GM12878 (cell line): ENCODE results near the gene PATJ. TPM values are rescaled to one million over a fixed set of nuclear protein-coding genes. Genes with fewer than 3 reads are reported as not detected.
"Not testable (repeated sequence)": the region's sequence is repeated elsewhere in the genome, so short reads cannot be mapped to it uniquely, and the experiment has no call there.

ENCODE experiments used
- ATAC-seq: fragments of 200-7000 bp; cut with Tn5 transposase; 3 replicates; pipeline ENCODE4 v1.9.1; 2020; ENCODE audit warnings: mild to moderate bottlenecking, moderate library complexity
- BruUV-seq: library from RNA; stranded (reverse); fragments of 400-500 nt; replicated peaks from 2 replicates; lab custom pipeline; 2021; lab: Mats Ljungman, UMichigan
- CTCF ChIA-PET: fragments of 300-600 bp; sonication (Branson Sonifier 250); formaldehyde crosslinking; extraction: SDS; loops from one replicate; lab custom pipeline; 2021; ENCODE audit warnings: inconsistent platforms; lab: Yijun Ruan, JAX
- POLR2A ChIA-PET: fragments of 350-600 bp; formaldehyde crosslinking; extraction: SDS; loops from one replicate; lab custom pipeline; 2021; ENCODE audit warnings: inconsistent platforms; lab: Charles Lee
- RAD21 ChIA-PET: fragments of 300-600 bp; sonication (Branson Sonifier 250); formaldehyde crosslinking; loops from one replicate; lab custom pipeline; 2023; ENCODE audit warnings: antibody characterized with exemption; ENCODE audit not compliant: unreplicated experiment; lab: Charles Lee
- SMC1A ChIA-PET: fragments of 300-600 bp; sonication (Branson Sonifier 250); formaldehyde crosslinking; loops from one replicate; lab custom pipeline; 2023; ENCODE audit not compliant: unreplicated experiment, uncharacterized antibody; lab: Charles Lee
- DNase-seq: peaks from one replicate; pipeline ENCODE4 v3.0.0-alpha.2; 2011; ENCODE audit warnings: low read depth, low spot score
- FAIRE-seq: peaks from 3 replicates; lab custom pipeline; 2011; peaks lifted over from hg19 to GRCh38; lab: Jason Lieb, UNC
- H2AFZ ChIP-seq: 2 replicates; pipeline ENCODE4 v1.6.0; 2011; ENCODE audit warnings: low read depth, low read length, control low read depth; ENCODE audit not compliant: control insufficient read depth
- H3K27ac ChIP-seq: 2 replicates; pipeline ENCODE4 v1.5.1; 2011; ENCODE audit warnings: control low read depth; ENCODE audit not compliant: control insufficient read depth, insufficient read depth
- H3K27me3 ChIP-seq, 2 experiments: replicated peaks in 1 of 2; 2 replicates each; pipeline versions ENCODE4 v1.6.0 to v1.6.1; 2011; ENCODE audit warnings: low read length in 1 of 2; ENCODE audit not compliant: control insufficient read depth in 2 of 2, insufficient read depth in 2 of 2
- H3K36me3 ChIP-seq, 2 experiments: 2 replicates each; pipeline ENCODE4 v1.5.1; 2011; ENCODE audit warnings: low read length in 1 of 2; ENCODE audit not compliant: control insufficient read depth in 2 of 2, insufficient read depth in 2 of 2
- H3K4me1 ChIP-seq: 2 replicates; pipeline ENCODE4 v1.6.1; 2011; ENCODE audit warnings: mild to moderate bottlenecking, low read length, moderate library complexity, mixed read lengths; ENCODE audit not compliant: control insufficient read depth, insufficient read depth
- H3K4me2 ChIP-seq: 2 replicates; pipeline ENCODE4 v1.6.0; 2011; ENCODE audit warnings: control low read depth; ENCODE audit not compliant: control insufficient read depth, insufficient read depth
- H3K4me3 ChIP-seq: fragments of 200-600 bp; sonication (generic); 2 replicates; pipeline ENCODE4 v1.5.1; 2016
- H3K79me2 ChIP-seq: 2 replicates; pipeline ENCODE4 v1.6.0; 2011; ENCODE audit warnings: low read length; ENCODE audit not compliant: control insufficient read depth, insufficient read depth
- H3K9ac ChIP-seq: 2 replicates; pipeline ENCODE4 v1.8.0; 2011; ENCODE audit warnings: low read length, control low read depth, mixed read lengths; ENCODE audit not compliant: control insufficient read depth, insufficient read depth
- H3K9me3 ChIP-seq: replicated peaks from 3 replicates; pipeline ENCODE4 v1.5.1; 2011; ENCODE audit warnings: mild to moderate bottlenecking, low read length; ENCODE audit not compliant: control insufficient read depth, insufficient read depth
- H4K20me1 ChIP-seq: 2 replicates; pipeline ENCODE4 v1.6.0; 2011; ENCODE audit not compliant: control insufficient read depth, insufficient read depth
- CREB1 ChIP-seq: IDR thresholded peaks from 2 replicates; pipeline ENCODE4 v1.6.1; 2012; ENCODE audit warnings: low read depth, mild to moderate bottlenecking, inconsistent platforms
- CREM ChIP-seq: IDR thresholded peaks from 2 replicates; pipeline ENCODE4 v1.6.1; 2014; ENCODE audit warnings: antibody characterized with exemption, low read depth
- ESRRA ChIP-seq: IDR thresholded peaks from 2 replicates; pipeline ENCODE4 v1.6.1; 2012; ENCODE audit warnings: mild to moderate bottlenecking, low read length, improper control_type of control experiment
- SMAD1 ChIP-seq: fragments of 450-650 bp; IDR thresholded peaks from 2 replicates; pipeline ENCODE4 v1.6.1; 2018; ENCODE audit warnings: mild to moderate bottlenecking, low read depth; ENCODE audit not compliant: partially characterized antibody
- SMAD5 ChIP-seq: IDR thresholded peaks from 2 replicates; pipeline ENCODE4 v1.6.1; 2016; ENCODE audit warnings: antibody characterized with exemption, low read depth
- SUPT20H ChIP-seq: IDR thresholded peaks from 2 replicates; pipeline ENCODE4 v1.6.1; 2011; ENCODE audit warnings: low read depth, mild to moderate bottlenecking, low read length, moderate library complexity, borderline replicate concordance; ENCODE audit not compliant: control insufficient read depth
- TAF1 ChIP-seq: IDR thresholded peaks from 2 replicates; pipeline ENCODE4 v1.6.1; 2011; ENCODE audit warnings: mild to moderate bottlenecking, low read depth, low read length, borderline replicate concordance
- TCF12 ChIP-seq: IDR thresholded peaks from 2 replicates; pipeline ENCODE4 v1.6.1; 2011; ENCODE audit warnings: low read depth, mild to moderate bottlenecking, low read length
- ZNF274 ChIP-seq: IDR thresholded peaks from one replicate; pipeline ENCODE4 v1.8.0; 2011; ENCODE audit not compliant: insufficient read length, insufficient read depth
- ZZZ3 ChIP-seq: IDR thresholded peaks from 2 replicates; pipeline ENCODE4 v1.6.1; 2011; ENCODE audit warnings: low read depth; ENCODE audit not compliant: control insufficient read depth, insufficient read length
- WGBS: methylation state at CpG from one replicate; pipeline ENCODE4 v1.1.6; 2016; ENCODE audit warnings: low lambda C conversion rate; ENCODE audit not compliant: insufficient replicate concordance, insufficient coverage; ENCODE audit errors: missing lambda C conversion rate; 5-methylcytosine and 5-hydroxymethylcytosine counted together
- in situ Hi-C: fragments of 300-500 bp; cut with MboI; formaldehyde crosslinking; loops from 9 replicates; pipeline ENCODE4 v1.14.3; 2018; ENCODE audit warnings: mixed read lengths
- intact Hi-C: fragments of 100-400 bp; cut with micrococcal nuclease; formaldehyde crosslinking; loops from one replicate; pipeline ENCODE4 v1.14.2; 2022; ENCODE audit not compliant: unreplicated experiment
- polyA plus RNA-seq, 11 experiments: library from polyadenylated mRNA; depleted of rRNA in 4 of 11; unstranded in 6 of 11; stranded (reverse) in 5 of 11; fragments of >200 nt; fragmentation: Nextera tagmentation in 4 of 11; fragmentation: Illumina TruSeq in 1 of 11; extraction: Ambion mirVana in 4 of 11; extraction: Trizol in 1 of 11; gene quantifications; 1 replicate in 1 of 11; 2 replicates in 10 of 11; pipeline versions ENCODE4 v1.2.1 to v1.2.3, GENCODE V29; 2011 to 2016; ENCODE audit warnings: inconsistent platforms in 2 of 11, missing spikeins in 2 of 11, low read depth in 1 of 11
- total RNA-seq, 4 experiments: library from RNA; depleted of rRNA in 3 of 4; stranded (reverse); fragments of >200 nt in 3 of 4; fragmentation: Illumina TruSeq in 1 of 4; extraction: Trizol in 1 of 4; gene quantifications; 2 replicates each; pipeline versions ENCODE4 v1.2.1 to v1.2.3, GENCODE V29; 2013 to 2021
- TF ChIP-seq, protein P1 (sequence below): fragments of 150-350 bp; IDR thresholded peaks from 2 replicates; pipeline ENCODE4 v1.6.1; 2016; ENCODE audit warnings: low read depth, low read length
- TF ChIP-seq, protein P2 (sequence below): fragments of 450-650 bp; IDR thresholded peaks from 2 replicates; pipeline ENCODE4 v1.6.1; 2016; ENCODE audit warnings: mild to moderate bottlenecking

PATJ gene
- total and polyA plus RNA-seq, 10 of the 15 experiments (the other 5 are each of a cell fraction or from before 2014, with no cell fraction given) = 2.8 to 13.9 (median 6.9) TPM

DNA sequence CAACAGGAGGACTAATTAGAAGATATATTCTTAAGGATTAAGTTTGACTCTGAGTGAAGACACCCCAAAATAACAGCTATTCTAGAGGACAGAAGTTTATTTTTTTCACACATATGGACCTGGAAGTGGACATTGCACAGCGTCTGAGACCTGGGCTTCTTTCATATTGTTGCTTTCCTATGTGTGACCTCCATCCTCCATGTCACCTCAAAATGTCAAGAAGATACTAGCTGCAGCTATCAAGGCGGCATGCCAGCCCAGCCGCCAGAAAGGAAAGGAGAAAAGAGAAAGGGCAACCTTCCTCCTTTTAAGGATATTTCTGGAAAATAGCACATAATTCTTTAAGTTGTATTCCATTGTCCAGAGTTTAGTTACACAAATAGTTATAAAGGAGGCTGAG, 220.4 kb downstream of the PATJ start:
- ATAC-seq (no peak), FAIRE-seq (no peak), DNase-seq (no peak)
- BruUV-seq = no TSS peak
- Histone ChIP-seq H3K27ac (no peak overlapping the region), H3K36me3 (no peaks in the 10 kb centered on the region), H4K20me1 (no peaks in the 10 kb centered on the region), H3K4me2 (no peak overlapping the region), H3K79me2 (no peaks in the 10 kb centered on the region), H3K9me3 (no peaks in the 10 kb centered on the region), H3K4me3 (no peak overlapping the region), H3K4me1 (no peaks in the 10 kb centered on the region), H3K27me3 (no peaks in the 10 kb centered on the region), H2AFZ (no peak overlapping the region), H3K9ac (no peak overlapping the region)
- WGBS = 47% methylated on average over 1 of the region's 3 CpGs
- ChIA-PET RAD21 (no interaction called here), CTCF (no interaction called here), SMC1A (no interaction called here), POLR2A (no interaction called here)
- intact Hi-C loops = no loop called here
- in situ Hi-C loops = no loop called here
- TF ChIP-seq TCF12 (no peak), ZZZ3 (no peak), SUPT20H (no peak), ESRRA (no peak), CREB1 (no peak), SMAD5 (no peak), SMAD1 (no peak), TAF1 (no peak), CREM (no peak), ZNF274 (no peak)
- TF ChIP-seq, protein P1, sequence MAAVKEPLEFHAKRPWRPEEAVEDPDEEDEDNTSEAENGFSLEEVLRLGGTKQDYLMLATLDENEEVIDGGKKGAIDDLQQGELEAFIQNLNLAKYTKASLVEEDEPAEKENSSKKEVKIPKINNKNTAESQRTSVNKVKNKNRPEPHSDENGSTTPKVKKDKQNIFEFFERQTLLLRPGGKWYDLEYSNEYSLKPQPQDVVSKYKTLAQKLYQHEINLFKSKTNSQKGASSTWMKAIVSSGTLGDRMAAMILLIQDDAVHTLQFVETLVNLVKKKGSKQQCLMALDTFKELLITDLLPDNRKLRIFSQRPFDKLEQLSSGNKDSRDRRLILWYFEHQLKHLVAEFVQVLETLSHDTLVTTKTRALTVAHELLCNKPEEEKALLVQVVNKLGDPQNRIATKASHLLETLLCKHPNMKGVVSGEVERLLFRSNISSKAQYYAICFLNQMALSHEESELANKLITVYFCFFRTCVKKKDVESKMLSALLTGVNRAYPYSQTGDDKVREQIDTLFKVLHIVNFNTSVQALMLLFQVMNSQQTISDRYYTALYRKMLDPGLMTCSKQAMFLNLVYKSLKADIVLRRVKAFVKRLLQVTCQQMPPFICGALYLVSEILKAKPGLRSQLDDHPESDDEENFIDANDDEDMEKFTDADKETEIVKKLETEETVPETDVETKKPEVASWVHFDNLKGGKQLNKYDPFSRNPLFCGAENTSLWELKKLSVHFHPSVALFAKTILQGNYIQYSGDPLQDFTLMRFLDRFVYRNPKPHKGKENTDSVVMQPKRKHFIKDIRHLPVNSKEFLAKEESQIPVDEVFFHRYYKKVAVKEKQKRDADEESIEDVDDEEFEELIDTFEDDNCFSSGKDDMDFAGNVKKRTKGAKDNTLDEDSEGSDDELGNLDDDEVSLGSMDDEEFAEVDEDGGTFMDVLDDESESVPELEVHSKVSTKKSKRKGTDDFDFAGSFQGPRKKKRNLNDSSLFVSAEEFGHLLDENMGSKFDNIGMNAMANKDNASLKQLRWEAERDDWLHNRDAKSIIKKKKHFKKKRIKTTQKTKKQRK = no peak
- TF ChIP-seq, protein P2, sequence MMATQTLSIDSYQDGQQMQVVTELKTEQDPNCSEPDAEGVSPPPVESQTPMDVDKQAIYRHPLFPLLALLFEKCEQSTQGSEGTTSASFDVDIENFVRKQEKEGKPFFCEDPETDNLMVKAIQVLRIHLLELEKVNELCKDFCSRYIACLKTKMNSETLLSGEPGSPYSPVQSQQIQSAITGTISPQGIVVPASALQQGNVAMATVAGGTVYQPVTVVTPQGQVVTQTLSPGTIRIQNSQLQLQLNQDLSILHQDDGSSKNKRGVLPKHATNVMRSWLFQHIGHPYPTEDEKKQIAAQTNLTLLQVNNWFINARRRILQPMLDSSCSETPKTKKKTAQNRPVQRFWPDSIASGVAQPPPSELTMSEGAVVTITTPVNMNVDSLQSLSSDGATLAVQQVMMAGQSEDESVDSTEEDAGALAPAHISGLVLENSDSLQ = no peak

DNA sequence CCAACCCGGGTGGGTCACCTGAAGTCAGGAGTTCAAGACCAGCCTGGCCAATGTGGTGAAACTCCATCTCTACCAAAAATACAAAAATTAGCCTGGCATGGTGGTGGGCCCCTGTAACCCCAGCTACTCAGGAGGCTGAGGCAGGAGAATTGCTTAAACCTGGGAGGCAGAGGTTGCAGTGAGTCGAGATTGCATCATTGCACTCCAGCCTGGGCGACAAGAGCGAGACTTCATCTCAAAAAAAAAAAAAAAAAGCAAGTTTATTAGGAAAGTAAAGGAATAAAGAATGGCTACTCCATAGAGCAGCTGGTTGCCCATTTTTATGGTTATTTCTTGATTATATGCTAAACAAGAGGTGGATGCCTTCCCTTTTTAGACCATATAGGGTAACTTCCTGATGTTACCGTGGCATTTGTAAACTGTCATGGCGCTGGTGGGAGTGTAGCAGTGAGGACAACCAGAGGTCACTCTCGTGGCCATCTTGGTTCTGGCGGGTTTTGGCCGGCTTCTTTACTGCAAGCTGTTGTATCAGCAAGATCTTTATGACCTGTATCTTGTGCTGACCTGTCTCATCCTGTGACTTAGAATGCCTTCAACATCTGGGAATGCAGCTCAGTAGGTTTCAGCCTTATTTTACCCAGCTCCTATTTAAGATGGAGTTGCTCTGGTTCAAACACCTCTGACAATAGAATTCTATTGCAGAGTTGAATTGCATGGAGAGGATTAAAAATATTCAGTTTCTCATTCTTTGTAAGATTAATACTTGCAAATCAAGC, 224.4 kb downstream of the PATJ start:
- H3K27ac ChIP-seq, H3K9ac ChIP-seq, DNase-seq, H3K27me3 ChIP-seq, ATAC-seq, SMC1A ChIA-PET, RAD21 ChIA-PET, H2AFZ ChIP-seq, FAIRE-seq, intact Hi-C loops, H3K9me3 ChIP-seq, H4K20me1 ChIP-seq, H3K79me2 ChIP-seq, H3K4me2 ChIP-seq, in situ Hi-C loops, H3K36me3 ChIP-seq, POLR2A ChIA-PET, BruUV-seq, H3K4me1 ChIP-seq, H3K4me3 ChIP-seq: not testable (repeated sequence)
- 67% methylated on average over 6 of the region's 9 CpGs for WGBS
- CTCF ChIA-PET = interaction anchor here (0.8 kb wide), 1 partner anchor 9 kb away, joined by 3 read pairs; no protein-coding TSS in a partner anchor
